GM12865 (cell line): ENCODE results near the gene C20orf141.

Experiments used
- DNase-seq: peaks from one replicate; pipeline ENCODE4 v3.0.0; 2010; ENCODE audit warnings: low read depth
- H3K4me3 ChIP-seq: 2 replicates; pipeline ENCODE4 v1.5.1; 2011; ENCODE audit warnings: mild to moderate bottlenecking, low read depth, low read length, control low read depth
- CTCF ChIP-seq: IDR thresholded peaks from 2 replicates; pipeline ENCODE4 v1.5.1; 2011; ENCODE audit warnings: low read length, control low read depth, low read depth, inconsistent platforms; ENCODE audit not compliant: insufficient read depth; ENCODE audit errors: missing control alignments

C20orf141 gene

GRCh38 chr20:2799688-2800520, 14.9 kb upstream of the C20orf141 start:
- no peak for TF ChIP-seq CTCF
- no peak overlapping the region for H3K4me3 ChIP-seq
- DNase-seq, result no peak

- no peak within 1 kb of the TSS for H3K4me3 ChIP-seq
- DNase-seq, result peak; percentile 28
- no peak for TF ChIP-seq CTCF
Observed at GRCh38 chr20:2800521-2801285, 14.1 kb upstream of the C20orf141 start, which contains the start of gene CPXM1. TSS of gene CPXM1 (minus strand) at chr20:2800627. CDS start at chr20:2800572, 55 bp downstream.

- TF ChIP-seq CTCF, result no peak
- no peak overlapping the region for H3K4me3 ChIP-seq
- DNase-seq, result no peak
Observed at GRCh38 chr20:2801286-2801728, 13.5 kb upstream of the C20orf141 start.

- H3K4me3 ChIP-seq, result no peak overlapping the region
- DNase-seq, result no peak
- no peak for TF ChIP-seq CTCF
Observed at GRCh38 chr20:2804041-2804828, 10.6 kb upstream of the C20orf141 start.

- no peak for DNase-seq
- TF ChIP-seq CTCF, result no peak
- H3K4me3 ChIP-seq, result no peak overlapping the region
Observed at GRCh38 chr20:2804852-2805688, 9.7 kb upstream of the C20orf141 start.
